ENCODE data around the gene STXBP5.
A peak's percentile ranks its signal among the peaks of the same experiment; 100 is the strongest.

STXBP5 gene

DNA sequence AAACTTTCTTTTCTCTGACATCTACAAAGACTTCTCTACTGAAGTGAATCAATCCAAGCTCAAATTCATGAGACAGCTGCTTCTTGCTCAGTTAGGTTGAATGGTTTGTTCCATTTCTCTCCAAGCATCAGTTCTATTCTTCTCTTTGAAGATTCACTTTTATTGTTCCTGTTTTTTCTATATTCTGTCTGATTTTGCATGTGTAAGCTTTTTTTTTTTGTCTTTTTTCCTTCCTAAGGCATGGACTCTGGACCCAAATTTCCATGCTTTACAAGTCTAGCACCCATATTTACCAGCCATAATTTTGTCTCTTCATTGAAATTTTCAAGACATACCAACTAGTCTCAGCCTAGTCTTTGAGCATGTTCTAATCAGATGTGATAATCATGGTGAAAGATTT, 25.9 kb upstream of the STXBP5 start:
- no peak for DNase-seq (ENCODE audit: low spot score)

DNA sequence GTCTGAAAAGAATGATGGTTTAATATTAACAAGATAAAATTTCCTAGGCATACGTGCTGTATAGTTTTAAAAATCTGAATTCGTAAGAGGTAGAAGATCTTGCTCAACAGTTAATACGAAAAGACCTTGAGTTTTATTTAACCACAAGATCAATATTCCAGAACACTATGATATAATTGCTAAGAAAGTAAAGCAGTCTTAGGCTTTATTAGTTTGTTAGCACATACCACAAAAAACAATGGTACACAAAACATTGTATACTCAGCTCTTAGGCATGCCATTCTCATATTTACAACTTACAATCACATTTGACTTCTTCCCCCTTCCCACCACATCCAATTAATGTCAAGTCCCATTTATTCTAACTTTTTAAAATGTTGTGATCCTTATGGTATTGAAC, 24.4 kb upstream of the STXBP5 start:
- no peak for DNase-seq (ENCODE audit: low spot score)

DNA sequence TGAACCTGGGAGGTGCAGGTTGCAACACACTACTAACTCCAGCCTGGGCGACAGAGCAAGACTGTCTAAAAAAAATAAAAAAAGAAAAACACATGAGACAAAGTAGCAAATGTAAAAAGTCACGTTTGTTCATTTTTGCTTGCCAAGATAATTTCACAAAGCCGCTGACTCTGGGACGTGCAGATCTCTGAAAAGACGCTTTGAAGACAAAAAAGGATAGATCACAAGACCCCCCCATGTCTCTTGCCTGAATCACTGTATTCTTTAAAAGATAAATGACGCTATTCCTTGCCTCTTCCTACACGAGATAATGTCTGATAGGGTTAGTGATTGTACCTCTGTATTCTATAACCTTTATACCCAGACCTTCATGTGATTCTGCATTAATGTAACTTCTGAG, 23.3 kb upstream of the STXBP5 start:
- no peak for DNase-seq (ENCODE audit: low spot score)

DNA sequence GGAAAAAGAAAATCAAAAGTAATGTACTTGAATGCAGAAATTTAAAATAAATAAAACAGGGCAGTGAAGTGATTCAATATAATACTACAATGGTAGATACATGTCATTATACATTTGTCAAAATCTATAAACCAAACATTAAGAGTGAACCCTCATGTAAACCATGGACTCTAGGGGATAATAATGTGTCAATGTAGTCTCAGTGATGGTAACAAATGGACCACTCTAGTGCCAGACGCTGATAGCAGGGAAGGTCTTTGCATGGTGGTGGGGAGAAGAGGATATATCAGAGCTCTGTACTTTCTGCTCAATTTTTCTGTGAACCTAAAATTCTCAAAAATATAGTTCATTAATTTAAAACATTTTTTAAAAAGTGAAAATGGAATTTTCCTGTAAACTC, 19.8 kb upstream of the STXBP5 start:
- DNase-seq (ENCODE audit: low spot score): no peak

DNA sequence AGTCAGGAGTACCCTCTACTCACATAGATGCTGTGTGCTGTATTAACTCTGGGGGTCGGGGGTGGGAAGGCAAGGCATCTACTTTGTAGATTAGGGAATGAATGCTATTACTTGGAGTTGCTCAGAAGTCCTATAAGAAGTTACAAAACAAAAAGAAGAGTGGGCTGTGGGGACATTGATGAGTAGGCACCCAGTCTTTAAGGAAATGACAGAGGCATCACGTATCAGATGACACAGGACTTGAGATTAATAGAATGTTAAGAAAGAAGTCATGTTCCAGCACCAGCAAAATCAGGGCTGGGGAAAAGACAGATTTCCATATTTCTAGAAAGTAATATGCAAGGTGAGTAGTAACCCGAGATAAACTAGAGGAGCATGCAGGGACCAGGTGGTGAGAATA, 19.0 kb upstream of the STXBP5 start:
- DNase-seq (ENCODE audit: low spot score): no peak

DNA sequence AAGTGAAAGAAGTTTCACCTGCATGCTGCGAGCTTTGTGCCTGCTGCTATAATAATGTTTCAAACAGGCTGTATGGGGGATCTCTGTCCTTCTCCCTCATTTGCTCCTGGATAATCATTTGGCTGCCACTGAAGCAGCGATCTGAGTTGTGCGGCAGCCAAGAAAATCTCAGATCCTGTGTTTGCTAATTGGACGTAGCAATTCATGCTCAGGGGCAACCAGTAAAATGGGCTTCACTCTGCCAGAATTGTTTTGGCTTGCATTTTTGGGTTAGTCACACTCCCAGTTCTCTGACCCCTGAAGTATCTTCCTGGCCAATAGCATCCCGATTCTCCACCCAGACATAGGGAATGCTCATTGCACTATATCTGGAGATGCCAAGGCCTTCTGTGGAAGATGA, 13.7 kb upstream of the STXBP5 start:
- no peak for DNase-seq (ENCODE audit: low spot score)

DNA sequence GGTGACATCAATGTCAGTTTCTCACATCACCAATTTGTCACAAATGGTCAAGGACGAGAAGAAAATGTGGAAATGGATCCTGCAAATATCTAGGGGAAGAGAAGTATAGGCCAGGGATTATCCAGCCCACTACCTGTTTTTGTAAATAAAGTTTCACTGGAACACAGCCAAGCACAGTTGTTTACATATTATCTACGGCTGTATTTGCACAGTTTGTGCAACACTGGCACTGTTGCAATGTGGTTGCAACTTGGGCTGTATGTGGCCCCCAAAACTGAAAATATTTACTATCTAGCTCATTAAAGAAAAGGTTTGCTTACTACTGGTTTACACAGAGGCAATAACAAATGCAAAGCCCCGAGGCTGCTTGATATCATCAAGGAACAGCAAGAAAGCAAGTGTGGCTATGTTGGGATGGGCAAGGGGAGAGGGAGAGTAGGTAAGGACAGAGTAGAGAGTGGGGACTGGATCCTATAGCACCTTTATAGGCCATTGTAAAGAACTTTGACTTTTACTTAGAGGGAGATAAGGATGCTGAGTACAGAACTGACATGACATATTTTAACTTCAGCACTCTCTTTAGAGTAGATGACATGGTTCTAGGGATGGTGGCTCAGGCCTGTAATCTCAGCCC, 11.8 kb upstream of the STXBP5 start:
- no peak for DNase-seq (ENCODE audit: low spot score)

DNA sequence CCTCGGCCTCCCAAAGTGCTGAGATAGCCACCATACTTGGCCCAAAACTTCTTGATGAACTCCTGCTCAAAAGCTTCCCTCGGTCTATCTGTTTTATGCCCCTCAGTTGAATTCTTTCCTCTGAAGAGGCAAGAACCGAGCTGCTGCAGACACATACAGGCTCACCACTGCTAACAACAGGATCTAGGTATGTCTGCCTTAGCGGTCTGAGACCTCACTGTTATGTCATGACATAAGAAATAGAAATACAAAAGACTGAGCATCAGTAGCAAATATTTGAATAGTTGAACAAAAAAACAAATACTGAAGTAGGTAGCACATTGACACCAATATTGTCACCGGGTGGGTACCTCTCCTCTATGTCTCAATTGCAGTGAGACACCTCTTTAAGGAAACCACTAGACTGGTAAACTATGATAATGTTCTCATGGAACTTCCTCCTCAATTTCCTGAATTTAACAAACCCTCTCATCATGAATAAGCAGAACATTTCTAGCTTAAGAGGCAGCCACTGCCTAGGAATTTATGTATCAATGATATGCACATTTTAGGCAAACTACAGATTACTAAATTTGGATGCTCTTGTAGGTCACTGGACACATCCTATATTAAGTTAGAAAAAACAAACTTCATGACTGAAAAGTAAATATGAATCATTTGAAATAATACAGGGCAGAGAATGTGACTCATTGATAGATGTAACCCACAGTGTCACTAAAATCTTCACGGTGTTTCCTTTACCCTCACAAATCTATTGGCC, 9.4 kb upstream of the STXBP5 start:
- peak; percentile 9 for DNase-seq (ENCODE audit: low spot score)

DNA sequence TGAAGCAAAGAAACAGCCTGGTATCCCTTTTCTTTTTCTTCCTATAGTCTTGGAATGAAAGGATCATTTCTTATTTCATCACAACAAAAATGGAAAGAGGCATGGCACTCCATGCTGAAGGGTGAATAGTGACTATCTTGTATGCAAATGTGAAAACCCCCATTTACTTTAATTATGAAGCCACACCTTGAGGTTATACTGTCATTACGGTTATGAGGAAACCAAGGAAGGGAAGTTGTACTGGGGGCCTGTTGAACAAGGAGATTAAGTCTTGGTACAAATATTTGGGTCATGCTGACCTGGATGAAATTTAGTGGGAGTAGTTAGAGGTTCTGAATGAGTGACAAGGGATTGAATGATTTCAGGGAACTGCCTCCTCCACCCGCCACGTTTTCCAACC, 8.7 kb upstream of the STXBP5 start:
- no peak for DNase-seq (ENCODE audit: low spot score)

DNA sequence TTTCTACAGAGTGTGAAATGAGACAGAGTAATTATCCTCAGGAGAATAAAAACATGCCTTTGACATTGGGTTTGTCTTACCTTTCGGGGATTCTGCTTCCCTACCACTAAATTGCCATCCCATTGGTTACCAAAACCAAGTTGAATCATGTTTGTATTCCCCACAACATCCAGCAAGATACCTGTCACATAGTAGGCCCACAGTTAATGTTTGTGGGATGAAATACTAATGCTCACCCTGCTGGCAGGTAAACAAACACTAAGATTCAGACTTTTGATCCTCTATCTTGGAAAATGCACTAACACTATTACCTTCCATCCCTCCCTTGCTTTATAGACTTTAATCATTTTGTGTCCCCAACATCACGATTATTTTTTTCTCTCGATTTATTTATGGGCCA, 8.2 kb upstream of the STXBP5 start:
- no peak for DNase-seq (ENCODE audit: low spot score)

DNA sequence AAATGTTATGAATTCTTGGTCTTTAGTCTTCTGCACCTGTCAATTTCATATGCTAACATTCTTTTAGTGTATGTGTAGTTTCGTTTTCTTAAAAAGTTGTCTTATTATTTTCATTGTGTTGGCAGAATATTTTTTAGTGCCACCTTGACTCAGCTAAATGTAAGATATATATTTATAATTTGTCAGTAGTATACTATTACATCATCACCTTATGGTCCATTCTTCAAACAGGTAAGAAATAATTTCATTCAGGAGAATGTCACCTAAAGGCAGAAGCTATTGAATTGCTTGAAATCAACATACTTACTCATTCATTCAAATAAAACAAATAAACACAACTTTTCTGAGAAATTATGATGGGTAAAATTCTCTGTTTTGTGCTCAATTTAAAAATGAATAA, 3.5 kb upstream of the STXBP5 start:
- DNase-seq (ENCODE audit: low spot score): no peak

DNA sequence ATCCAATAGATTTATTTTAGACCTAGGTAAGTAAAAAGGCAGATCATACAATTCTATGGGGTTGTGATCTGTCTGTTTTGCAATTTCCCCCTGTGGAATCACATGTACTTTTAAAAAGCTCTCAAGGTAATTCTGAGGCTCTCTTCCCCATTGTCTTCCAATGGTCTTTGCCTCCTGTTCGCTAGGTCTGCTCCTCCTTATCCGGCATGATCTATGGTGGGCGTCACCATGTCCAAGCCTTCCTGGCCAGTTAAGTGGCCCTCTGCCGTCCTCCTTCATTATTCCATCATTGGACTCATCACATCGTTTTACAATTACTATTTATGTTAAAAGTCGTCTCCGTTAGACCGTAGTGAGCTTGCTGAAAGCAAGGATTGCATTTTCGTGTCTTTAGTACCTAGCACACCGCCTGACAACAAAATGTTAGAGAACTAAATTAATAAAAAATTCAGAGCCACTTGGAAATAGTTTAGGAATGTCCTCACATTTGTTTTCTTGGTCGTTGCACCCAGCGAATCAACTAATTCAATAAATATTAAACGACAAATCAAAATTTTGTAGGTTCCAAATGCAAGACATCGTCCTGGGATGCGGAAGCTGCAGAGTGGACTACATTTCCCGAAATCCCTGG, 2.2 kb upstream of the STXBP5 start:
- peak; percentile 10 for DNase-seq (ENCODE audit: low spot score)

DNA sequence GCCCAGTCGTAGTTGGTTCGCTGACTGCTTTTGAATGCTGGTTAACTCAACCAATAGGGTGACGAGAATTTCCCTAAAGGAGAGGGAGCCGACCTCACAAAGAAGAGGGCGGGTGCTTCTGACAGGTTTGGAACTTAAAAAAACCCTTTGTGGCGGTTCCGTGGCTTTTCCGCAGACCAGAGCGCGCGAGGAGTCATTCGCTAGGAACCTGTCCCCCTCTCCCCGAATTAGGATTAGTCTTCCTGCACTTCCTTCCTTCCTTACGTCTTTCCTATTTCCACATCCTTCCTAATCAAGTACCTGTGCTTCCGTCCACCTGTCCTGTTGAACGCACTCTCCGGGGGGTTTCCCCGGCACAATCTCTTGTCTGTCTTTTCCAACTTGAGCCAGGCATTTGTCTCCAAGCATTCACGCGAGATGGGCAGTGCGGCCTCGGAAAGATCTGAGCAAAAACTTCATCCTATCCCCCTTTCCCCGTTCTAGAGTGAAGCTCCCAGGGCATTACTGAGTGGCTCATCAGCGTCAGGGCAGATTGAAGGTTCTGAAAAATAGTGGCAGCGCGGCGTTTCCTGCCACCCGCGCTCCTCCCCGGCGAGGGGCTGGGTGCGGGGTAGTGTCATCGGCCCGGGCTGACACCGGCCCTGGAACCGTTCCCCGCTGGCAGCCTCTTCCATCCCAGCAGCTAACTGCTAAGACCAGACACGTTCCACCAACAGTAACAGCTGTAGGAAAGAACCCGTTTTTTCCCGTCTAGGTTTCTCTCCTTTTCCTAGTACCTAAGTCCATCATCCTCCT, 1.5 kb upstream of the STXBP5 start:
- DNase-seq (ENCODE audit: low spot score): peak; percentile 96

DNA sequence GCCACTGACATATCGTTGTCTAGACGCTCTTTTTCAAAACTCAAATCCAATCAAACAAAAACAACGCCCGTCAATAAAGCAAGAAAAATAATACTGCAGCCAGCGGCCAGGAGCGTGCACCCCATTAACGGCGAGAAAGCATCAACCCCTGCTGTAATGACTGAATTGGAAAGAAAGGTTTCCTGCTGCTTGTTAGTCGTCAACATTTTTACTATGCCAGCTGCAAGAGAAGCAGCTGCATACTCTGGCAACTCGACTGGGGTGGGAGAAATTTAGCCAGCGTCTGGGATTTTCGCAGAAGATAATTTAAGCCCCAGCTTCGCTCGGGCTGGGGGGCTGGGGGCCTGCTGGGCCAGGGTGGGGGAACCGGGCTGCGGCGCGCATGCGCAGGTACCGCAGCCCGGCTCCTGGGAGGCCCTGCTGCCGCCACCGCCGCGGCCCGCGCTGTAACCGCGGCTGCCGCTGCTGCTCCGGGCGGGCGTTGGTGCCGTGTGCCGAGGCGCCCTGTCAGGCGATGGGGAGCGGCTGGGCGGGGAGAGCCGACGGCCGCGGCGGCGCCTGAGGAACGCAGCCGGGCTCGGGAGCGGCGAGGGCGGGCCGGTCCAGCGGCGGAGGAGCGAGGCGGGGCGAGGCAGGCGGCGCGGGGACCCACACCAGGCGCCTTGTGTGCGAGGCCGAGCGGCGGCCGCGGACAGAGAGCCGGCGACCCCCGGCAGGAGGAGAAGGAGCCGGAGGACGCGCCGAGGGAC, 732 bp upstream of the STXBP5 start:
- DNase-seq (ENCODE audit: low spot score): peak; percentile 93

DNA sequence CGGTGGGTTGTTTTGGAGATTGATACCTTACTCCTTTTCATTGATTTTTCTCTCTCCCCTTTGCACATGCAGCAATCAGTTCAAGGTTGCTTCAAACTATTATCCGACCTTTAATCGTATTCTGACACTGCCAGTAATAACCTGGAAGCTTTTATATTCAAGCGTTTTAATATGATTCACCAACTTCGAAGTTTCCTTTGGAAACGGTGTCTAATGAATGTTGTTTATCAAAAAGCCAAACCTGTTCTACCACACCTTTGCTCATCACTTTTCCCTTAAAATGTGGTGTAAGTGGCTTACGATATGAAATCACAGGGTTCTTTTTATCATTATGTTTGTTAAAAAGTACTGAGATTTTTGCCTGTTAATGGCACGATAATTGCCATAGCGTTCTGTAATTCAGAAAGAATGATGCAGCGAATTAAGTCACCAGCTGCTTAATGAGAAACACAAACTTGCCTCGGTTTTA, 660 bp downstream of the STXBP5 start:
- peak; percentile 2 for DNase-seq (ENCODE audit: low spot score)

DNA sequence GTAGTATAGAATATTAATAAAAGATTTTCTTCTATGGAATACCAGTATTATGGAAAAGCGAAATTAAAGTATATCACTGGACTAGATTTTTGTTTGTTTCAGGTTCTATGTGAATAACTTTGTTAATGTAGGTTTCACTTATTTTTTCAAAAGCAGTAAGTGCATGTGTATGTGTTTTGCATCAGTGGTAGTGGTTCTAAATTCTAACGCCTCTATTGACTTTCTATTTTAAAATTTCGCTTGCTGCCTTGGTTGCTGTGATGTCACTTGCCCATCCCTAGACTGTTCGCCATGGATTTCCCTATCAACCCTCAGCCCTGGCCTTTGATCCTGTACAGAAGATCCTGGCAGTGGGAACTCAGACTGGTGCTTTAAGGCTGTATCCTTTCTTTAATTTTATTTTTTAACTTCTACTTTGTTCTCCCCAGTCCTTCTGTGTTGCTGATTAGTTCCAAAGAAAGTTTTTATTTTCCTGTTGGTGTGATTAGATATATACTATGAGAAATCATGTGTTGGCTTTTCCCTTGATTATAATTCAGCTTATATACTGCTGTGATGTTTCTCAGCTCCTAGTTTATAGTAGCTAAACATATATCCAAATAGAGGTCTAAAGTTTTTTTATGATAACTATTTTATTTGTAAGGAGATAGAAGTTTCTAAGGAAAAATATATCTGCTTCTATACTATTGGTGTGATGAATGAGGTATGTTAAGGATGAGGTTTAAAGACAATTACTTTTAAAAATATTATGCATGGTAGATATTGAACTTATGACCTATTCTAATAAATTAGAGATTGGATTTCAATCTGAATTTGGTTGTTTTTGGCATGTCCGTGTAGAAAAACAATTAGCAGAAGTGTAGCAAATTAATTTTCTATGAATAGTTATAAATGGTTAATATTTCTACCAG, 1.7 kb downstream of the STXBP5 start:
- DNase-seq (ENCODE audit: low spot score): peak; percentile 8

DNA sequence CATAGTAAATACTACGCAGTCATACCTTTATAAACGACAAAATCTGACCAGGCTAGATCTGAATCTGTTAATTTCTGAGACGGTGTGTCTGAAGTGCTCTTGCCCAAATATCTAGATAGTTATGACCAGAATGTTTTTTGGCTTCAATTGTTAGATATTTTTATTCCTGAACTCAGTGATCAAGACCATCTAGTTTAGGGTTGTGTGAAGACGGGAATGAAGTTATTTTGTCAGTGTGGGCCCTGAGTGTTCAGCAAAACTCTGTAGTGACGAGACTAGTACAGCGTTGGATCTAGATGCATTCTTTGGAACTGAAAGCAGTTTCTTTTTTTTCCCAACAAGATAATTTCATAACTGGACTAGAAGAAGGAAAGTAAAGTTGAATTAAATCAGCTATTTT, 3.1 kb downstream of the STXBP5 start:
- no peak for DNase-seq (ENCODE audit: low spot score)

DNA sequence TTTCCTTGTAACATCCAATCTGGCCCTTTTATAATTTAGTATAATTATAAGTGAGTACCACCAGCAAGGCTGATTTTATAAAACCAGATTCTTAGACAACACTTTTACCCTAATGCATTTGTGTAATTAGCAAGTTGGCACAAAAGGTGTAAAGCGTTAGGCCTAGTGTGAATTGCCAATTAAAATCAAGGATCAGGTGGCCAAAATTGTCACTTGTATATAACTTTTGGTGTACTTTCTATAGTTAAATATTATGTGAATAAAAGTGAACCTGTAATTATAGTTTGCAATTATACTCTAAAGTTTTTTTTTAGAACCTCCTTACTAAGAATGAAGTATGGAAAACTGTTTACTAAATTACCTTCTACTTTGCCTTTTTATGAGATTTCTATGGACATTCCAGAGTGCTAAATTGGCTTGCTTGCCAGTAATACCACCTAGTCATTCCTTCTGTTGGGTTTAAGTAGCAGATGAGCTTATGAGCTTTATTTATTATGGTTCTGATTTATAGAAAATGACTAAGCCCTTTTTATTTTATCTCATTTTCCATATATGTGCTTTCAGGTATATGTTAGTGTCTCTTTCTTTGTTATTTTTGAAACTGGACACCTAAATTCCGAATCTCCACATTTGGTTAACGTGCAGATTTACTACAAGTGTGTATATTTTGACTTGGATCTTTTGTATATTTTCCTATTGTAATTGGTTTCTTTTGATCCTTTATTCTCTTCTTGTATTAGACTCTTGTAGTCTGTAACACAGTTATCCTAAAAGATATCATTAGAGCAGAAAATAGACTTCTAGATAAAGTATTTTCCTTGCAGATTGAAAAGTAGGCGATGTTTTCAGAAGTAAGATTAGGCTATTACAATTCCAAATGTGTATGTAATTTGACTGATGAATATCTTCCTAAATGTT, 3.9 kb downstream of the STXBP5 start:
- no peak for DNase-seq (ENCODE audit: low spot score)

DNA sequence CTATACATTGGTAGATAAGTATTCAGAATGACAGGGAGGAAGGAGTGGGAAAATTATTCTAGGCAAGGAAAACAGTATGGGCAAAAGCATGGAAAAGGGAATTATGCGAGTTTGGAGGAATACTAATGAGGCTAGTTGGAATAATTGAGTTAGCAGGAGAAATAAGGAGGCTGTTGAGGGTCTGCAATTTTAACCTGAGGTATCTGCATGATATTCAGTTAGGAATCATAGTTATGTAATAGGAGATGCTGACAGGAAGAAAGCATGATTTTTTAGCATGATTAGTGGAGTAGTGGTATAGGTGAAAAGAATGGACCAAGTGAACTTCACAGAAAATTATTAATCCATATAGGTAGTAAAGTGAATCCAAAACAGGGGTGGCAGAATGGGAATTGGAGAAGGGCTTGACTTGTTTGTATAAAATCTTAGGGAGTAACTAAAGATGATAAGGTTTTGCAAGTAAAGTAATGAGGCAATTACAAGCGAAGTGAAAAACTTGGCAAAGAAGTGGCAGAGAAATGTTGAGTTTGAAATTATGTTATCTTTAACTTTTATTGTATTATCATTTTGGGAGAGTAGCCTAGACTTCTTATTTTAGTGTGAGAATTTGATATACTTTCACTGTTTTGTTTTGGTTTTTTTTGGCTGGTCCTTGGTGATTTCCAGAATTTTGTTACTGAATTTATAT, 5.7 kb downstream of the STXBP5 start:
- no peak for DNase-seq (ENCODE audit: low spot score)
